Measurements from ENCODE around the gene HOXC5.

The HOXC5 gene

DNA sequence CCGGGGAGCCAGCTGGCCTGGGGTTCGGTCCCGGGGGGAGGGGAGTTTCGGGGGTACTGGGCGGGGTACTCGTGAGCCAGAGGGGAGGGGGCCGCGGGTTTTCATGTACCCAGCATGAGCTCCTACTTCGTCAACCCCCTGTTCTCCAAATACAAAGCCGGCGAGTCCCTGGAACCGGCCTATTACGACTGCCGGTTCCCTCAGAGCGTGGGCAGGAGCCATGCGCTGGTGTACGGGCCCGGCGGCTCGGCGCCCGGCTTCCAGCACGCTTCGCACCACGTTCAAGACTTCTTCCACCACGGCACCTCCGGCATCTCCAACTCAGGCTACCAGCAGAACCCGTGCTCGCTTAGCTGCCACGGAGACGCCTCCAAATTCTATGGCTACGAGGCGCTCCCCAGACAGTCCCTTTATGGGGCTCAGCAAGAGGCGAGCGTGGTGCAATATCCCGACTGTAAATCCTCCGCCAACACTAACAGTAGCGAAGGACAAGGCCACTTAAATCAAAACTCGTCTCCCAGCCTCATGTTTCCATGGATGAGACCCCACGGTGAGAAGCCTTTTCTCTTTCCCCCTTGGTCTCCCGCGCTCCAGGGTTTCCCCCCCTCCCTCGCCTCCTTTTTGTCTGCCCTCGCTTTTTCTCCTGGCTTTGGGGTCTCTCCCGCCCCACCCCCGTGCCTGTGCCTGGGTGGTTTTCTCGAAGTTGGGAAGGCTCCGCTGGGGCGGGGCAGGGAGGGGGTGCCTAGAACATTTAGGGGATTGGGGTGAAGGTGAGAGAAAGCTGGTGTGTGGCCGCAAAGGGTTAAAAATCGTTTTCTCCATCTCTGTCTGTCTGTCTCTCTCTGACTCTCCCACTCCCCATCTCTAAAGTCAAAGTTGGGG, 23.4 kb upstream of the HOXC5 start:
- peaks cover 4 to 5% of the 10 kb centered on the region in 2 donors for H3K4me1 ChIP-seq (ENCODE audit: control insufficient read depth in 2 of 2, insufficient read depth in 2 of 2, low read length in 2 of 2)
- no peak overlapping the region for H3K9ac ChIP-seq (ENCODE audit: low read depth in 1 of 2, low read length in 2 of 2)
- H3K36me3 ChIP-seq (ENCODE audit: control insufficient read depth in 2 of 2, insufficient read depth in 2 of 2, low read length in 2 of 2): no peaks in the 10 kb centered on the region
- H3K9me3 ChIP-seq (ENCODE audit: control insufficient read depth in 2 of 2, low read length in 2 of 2): no peaks in the 10 kb centered on the region
- H3K27me3 ChIP-seq (ENCODE audit: control insufficient read depth in 2 of 2, insufficient read depth in 2 of 2, low read length in 2 of 2): peaks cover 81 to 83% of the 10 kb centered on the region in 2 donors
- no peak overlapping the region for H3K27ac ChIP-seq (ENCODE audit: low read depth in 2 of 2, low read length in 2 of 2)
- no peak overlapping the region for H3K4me3 ChIP-seq (ENCODE audit: low read length in 2 of 2)

DNA sequence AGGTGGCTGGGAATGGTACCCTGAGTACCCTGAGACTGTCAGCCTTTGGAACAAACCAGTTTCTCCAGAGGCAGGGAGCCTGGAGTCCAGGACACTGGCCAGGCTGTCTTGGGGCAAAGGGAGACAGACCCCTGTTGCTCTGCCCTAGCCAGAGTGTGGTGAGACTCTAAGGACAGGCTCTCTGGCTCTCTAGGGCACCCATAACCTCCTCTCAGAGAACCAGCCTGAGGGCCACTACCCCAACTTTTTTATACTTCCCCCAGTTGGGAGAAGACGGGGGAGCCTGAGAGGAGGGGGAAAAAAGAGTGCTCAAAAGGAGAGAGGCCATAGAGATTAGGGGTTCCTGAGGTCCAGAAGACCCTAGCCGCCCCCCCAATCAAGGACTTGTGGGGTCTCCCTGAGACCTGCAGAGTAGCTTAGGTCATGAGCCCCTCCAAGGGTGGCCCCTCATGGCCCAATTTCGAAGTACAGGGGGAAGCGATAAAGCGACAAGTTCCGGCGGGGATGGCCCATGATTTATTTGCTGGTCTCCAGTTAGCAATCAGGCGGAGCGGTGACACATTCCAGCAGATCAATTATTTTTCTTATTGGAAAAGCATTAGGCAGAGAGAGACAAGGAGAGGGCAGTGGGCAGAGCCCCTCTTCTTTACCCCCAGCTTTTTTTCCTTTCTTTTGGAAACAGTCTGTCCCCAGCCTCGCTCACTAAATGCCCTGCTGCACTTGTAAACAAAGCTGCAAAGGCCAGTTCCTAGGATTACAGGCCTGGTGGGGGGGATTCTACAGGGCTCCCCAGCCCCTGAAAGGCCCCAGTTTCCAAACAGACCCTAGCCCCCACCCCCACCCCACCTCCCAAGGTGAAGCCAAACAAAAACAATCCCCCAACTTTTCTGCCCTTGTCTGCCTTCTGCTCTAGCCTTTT, 22.5 kb upstream of the HOXC5 start:
- H3K9ac ChIP-seq (ENCODE audit: low read depth in 1 of 2, low read length in 2 of 2): no peak overlapping the region
- peaks cover 81 to 83% of the 10 kb centered on the region in 2 donors for H3K27me3 ChIP-seq (ENCODE audit: control insufficient read depth in 2 of 2, insufficient read depth in 2 of 2, low read length in 2 of 2)
- peaks cover 4 to 5% of the 10 kb centered on the region in 2 donors for H3K4me1 ChIP-seq (ENCODE audit: control insufficient read depth in 2 of 2, insufficient read depth in 2 of 2, low read length in 2 of 2)
- H3K4me3 ChIP-seq (ENCODE audit: low read length in 2 of 2): no peak overlapping the region
- no peaks in the 10 kb centered on the region for H3K36me3 ChIP-seq (ENCODE audit: control insufficient read depth in 2 of 2, insufficient read depth in 2 of 2, low read length in 2 of 2)
- no peak overlapping the region for H3K27ac ChIP-seq (ENCODE audit: low read depth in 2 of 2, low read length in 2 of 2)
- H3K9me3 ChIP-seq (ENCODE audit: control insufficient read depth in 2 of 2, low read length in 2 of 2): no peaks in the 10 kb centered on the region

DNA sequence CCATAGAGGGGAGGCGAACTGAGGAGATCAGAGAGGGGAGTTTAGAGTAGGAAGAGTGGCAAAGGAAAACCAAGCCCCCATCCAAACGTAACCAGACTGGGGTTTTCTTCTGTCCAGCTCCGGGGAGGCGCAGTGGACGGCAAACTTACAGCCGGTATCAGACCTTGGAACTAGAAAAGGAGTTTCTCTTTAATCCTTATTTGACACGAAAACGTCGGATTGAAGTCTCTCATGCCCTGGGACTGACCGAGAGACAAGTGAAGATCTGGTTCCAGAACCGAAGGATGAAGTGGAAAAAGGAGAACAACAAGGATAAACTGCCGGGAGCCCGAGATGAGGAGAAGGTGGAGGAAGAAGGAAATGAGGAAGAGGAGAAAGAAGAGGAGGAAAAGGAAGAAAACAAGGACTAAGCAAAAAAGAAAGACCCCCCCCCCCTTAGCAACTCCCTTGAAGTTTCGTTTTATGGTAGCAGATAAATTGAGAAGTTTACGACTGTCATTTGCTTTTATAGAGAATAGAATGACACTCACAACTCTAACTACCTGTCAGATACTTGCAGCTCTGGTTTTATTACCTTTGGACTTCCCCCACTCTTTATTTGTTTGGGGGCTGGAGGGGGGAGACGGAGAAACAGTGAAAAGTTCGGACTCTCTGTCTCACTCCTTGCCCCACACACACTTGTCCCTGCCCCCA, 21.7 kb upstream of the HOXC5 start:
- Histone ChIP-seq H3K27me3 (ENCODE audit: control insufficient read depth in 2 of 2, insufficient read depth in 2 of 2, low read length in 2 of 2) (peaks cover 83% of the 10 kb centered on the region in 2 donors), H3K27ac (ENCODE audit: low read depth in 2 of 2, low read length in 2 of 2) (no peak overlapping the region), H3K4me3 (ENCODE audit: low read length in 2 of 2) (no peak overlapping the region), H3K9ac (ENCODE audit: low read depth in 1 of 2, low read length in 2 of 2) (no peak overlapping the region), H3K36me3 (ENCODE audit: control insufficient read depth in 2 of 2, insufficient read depth in 2 of 2, low read length in 2 of 2) (no peaks in the 10 kb centered on the region), H3K9me3 (ENCODE audit: control insufficient read depth in 2 of 2, low read length in 2 of 2) (no peaks in the 10 kb centered on the region), H3K4me1 (ENCODE audit: control insufficient read depth in 2 of 2, insufficient read depth in 2 of 2, low read length in 2 of 2) (peaks cover 4 to 5% of the 10 kb centered on the region in 2 donors)

DNA sequence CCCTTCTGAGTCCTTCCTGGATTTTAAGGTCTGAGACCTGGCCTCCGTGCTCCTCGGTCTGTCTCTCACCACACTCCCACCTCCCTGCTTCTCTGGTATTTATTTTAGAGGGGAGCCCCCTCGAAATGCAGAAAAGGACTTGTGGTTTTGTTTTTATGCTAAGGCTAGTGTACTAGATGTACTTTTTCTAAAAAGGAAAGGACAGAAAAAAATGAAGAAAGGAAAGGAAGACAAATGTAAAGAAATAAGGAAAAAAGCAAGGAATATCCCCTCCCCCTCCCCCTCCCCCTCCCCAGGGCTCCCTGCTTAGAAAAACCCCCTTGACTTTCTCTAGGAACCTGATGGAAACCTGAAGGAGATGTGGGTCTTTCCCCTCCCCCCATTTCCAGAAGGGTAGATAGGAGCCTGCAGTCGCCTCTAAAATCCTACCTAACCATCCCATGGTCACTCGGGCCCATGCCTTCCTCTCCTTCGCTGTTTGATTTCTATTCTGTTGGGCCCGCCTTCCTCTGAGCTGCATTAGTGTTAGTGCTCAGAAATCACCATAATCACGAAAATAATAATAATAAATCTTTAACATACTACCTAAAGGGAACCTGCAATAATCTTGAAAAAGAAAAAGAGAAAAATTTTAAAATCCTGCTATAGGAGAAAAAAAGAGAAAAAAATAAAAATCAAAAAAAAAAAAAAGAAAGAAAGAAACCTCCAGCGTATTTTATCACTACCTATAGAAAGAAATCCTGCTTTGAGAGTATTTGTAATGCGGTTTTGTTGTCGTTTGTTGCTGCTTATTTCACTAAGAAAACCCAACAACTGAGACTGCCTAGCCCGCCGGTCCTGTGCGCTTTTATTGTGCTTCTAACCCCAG, 21.0 kb upstream of the HOXC5 start:
- Histone ChIP-seq H3K9me3 (ENCODE audit: control insufficient read depth in 2 of 2, low read length in 2 of 2) (no peaks in the 10 kb centered on the region), H3K4me3 (ENCODE audit: low read length in 2 of 2) (no peak overlapping the region), H3K9ac (ENCODE audit: low read depth in 1 of 2, low read length in 2 of 2) (no peak overlapping the region), H3K4me1 (ENCODE audit: control insufficient read depth in 2 of 2, insufficient read depth in 2 of 2, low read length in 2 of 2) (peaks cover 0 to 2% of the 10 kb centered on the region in 2 donors), H3K27ac (ENCODE audit: low read depth in 2 of 2, low read length in 2 of 2) (no peak overlapping the region), H3K27me3 (ENCODE audit: control insufficient read depth in 2 of 2, insufficient read depth in 2 of 2, low read length in 2 of 2) (peaks cover 78% of the 10 kb centered on the region in 2 donors), H3K36me3 (ENCODE audit: control insufficient read depth in 2 of 2, insufficient read depth in 2 of 2, low read length in 2 of 2) (no peaks in the 10 kb centered on the region)

DNA sequence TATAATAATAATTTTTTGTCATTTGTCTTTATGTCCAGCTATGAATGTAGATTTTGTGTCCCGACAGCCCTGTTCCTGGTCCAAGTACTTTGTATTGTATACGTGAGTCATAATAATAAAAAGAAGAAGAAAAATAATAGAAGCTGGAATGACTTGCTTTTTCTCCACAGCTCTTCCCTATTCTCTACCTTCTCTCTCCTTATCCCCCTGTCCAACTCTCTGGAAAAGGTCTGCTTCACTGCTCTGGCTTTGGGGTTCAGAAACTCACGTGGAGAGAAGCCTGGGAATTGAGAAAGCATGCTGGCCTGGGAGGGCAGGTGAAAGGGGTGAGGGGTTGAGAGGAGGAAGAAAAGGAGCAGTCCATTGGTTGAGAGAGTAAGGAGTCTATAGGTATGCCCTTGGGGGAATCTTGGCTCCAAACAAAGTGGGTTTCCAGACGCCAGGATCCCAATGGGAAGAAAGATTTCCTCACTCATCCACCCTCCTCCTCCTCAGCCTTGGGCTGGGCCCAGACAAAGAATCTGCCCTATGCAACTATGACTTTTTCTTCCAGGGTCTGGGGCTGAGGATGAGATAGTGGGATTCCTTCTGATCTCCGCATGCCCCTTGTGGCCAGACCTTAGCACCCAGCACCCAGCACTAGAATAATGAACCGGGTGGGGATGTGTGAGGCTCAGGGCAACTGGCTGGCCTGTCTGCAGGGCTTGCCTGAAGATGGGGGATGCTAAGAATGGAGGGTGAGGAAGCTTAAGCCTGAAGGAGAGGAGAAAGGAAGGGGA, 20.0 kb upstream of the HOXC5 start:
- Histone ChIP-seq H3K4me3 (ENCODE audit: low read length in 2 of 2) (no peak overlapping the region), H3K27ac (ENCODE audit: low read depth in 2 of 2, low read length in 2 of 2) (no peak overlapping the region), H3K27me3 (ENCODE audit: control insufficient read depth in 2 of 2, insufficient read depth in 2 of 2, low read length in 2 of 2) (peaks cover 74 to 77% of the 10 kb centered on the region in 2 donors), H3K36me3 (ENCODE audit: control insufficient read depth in 2 of 2, insufficient read depth in 2 of 2, low read length in 2 of 2) (no peaks in the 10 kb centered on the region), H3K9me3 (ENCODE audit: control insufficient read depth in 2 of 2, low read length in 2 of 2) (no peaks in the 10 kb centered on the region), H3K9ac (ENCODE audit: low read depth in 1 of 2, low read length in 2 of 2) (no peak overlapping the region), H3K4me1 (ENCODE audit: control insufficient read depth in 2 of 2, insufficient read depth in 2 of 2, low read length in 2 of 2) (peaks cover 2% of the 10 kb centered on the region in 2 donors)

DNA sequence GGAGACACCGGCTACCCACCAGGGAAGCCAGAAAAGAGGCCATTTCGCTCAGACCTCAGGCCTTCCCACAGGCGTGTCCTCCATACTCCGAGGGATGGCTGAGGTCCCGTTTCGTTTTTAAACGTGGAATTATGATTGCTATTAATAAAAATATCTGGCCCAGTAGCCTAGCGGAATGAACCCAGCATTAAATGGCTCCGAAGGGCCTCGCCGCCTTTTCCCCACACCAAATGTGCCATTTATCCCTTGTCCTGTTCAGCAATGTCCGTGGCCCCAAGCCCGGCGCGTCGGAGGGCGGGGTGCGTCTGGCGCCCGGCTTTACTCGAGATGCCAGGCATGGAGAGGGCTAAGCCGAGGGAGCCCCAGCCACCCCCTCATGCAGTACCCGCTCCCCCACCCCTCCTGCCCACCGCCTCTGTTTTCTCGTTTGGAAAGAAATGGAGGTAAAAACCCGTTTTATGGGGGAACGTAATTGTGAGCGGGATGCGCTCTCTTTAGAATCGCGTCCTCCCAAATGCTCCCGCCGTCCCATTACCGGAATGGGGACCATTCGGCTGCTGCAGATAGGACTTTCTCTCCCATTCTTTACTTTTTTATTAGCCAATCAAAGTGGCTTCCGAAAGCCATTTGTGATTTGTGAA, 18.4 kb upstream of the HOXC5 start:
- H3K9me3 ChIP-seq (ENCODE audit: control insufficient read depth in 2 of 2, low read length in 2 of 2): no peaks in the 10 kb centered on the region
- H3K4me1 ChIP-seq (ENCODE audit: control insufficient read depth in 2 of 2, insufficient read depth in 2 of 2, low read length in 2 of 2): peaks cover 2% of the 10 kb centered on the region in 2 donors
- H3K36me3 ChIP-seq (ENCODE audit: control insufficient read depth in 2 of 2, insufficient read depth in 2 of 2, low read length in 2 of 2): no peaks in the 10 kb centered on the region
- H3K4me3 ChIP-seq (ENCODE audit: low read length in 2 of 2): no peak overlapping the region
- H3K9ac ChIP-seq (ENCODE audit: low read depth in 1 of 2, low read length in 2 of 2): no peak overlapping the region
- no peak overlapping the region for H3K27ac ChIP-seq (ENCODE audit: low read depth in 2 of 2, low read length in 2 of 2)
- peaks cover 73 to 80% of the 10 kb centered on the region in 2 donors for H3K27me3 ChIP-seq (ENCODE audit: control insufficient read depth in 2 of 2, insufficient read depth in 2 of 2, low read length in 2 of 2)

DNA sequence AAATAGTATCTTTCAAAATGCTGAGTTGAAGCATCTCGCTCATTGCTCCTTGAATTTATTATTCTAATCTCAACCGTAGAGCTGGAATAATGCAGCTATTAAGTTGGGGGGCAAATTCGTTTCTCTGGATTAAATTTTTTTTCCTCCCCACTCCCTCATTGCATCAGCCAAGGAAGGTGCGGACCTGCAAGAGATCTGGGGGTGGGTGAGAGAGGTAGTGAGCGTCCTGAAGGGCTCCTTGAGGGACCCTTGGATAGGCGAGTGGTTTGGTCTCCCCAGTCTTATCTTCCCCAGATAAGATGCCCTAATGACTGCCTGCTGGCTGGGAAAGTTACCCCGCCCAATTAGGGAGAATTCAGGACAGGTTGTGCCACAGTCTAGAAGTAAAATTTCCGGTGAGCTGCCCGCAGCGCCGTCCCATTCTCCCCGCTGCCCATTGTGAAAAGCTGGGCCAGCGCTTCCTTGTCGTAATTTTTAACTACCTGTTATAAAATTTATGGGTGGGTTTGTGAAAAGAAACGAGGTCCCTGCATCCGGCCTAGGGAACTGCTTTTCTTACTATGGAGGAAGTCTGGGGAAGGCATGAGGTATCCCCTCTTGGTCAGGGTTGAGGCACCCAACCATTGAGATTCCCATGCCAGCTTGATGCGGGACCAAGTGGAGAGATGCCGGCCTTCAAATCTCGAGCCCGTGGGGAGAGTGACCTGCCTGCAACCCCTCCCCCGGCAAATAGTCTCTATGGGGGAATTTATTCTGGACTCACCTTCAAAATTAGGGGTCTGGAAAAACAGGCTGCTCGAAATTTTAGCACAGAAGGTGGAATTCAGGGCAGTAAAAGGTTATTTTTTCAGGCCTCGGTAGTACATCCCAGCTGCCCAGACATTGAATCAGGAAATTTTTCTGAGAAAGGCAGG, 17.6 kb upstream of the HOXC5 start:
- Histone ChIP-seq H3K9ac (ENCODE audit: low read depth in 1 of 2, low read length in 2 of 2) (no peak overlapping the region), H3K9me3 (ENCODE audit: control insufficient read depth in 2 of 2, low read length in 2 of 2) (no peaks in the 10 kb centered on the region)

DNA sequence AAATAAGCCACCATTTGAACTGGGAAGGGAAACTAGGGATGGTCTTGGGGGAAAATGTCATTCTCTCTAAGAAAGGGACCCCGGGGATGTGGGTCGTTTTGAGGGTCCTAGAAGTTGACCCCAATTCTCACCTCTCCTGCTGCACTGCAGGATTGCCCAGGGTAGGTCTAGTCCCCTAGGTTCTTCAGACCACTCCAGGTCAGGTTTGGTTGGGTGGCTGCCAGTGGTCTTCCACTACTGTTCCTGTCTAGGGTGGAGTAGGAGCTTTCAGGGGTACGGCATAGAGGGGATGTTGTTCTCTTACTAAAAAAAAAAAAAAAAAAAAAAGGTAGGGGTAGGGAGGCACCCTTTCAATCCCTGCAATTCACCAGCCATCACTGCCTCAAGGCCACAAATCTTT, 16.8 kb upstream of the HOXC5 start:
- Histone ChIP-seq H3K36me3 (ENCODE audit: control insufficient read depth in 2 of 2, insufficient read depth in 2 of 2, low read length in 2 of 2) (no peaks in the 10 kb centered on the region), H3K27ac (ENCODE audit: low read depth in 2 of 2, low read length in 2 of 2) (no peak overlapping the region), H3K4me3 (ENCODE audit: low read length in 2 of 2) (no peak overlapping the region), H3K4me1 (ENCODE audit: control insufficient read depth in 2 of 2, insufficient read depth in 2 of 2, low read length in 2 of 2) (peaks cover 2% of the 10 kb centered on the region in 2 donors), H3K27me3 (ENCODE audit: control insufficient read depth in 2 of 2, insufficient read depth in 2 of 2, low read length in 2 of 2) (peaks cover 70 to 79% of the 10 kb centered on the region in 2 donors), H3K9ac (ENCODE audit: low read depth in 1 of 2, low read length in 2 of 2) (no peak overlapping the region), H3K9me3 (ENCODE audit: control insufficient read depth in 2 of 2, low read length in 2 of 2) (no peaks in the 10 kb centered on the region)

More for the DNA sequence above, 17.6 kb upstream of the HOXC5 start:
- H3K36me3 ChIP-seq (ENCODE audit: control insufficient read depth in 2 of 2, insufficient read depth in 2 of 2, low read length in 2 of 2): no peaks in the 10 kb centered on the region
- peaks cover 72 to 80% of the 10 kb centered on the region in 2 donors for H3K27me3 ChIP-seq (ENCODE audit: control insufficient read depth in 2 of 2, insufficient read depth in 2 of 2, low read length in 2 of 2)
- no peak overlapping the region for H3K27ac ChIP-seq (ENCODE audit: low read depth in 2 of 2, low read length in 2 of 2)
- no peak overlapping the region for H3K4me3 ChIP-seq (ENCODE audit: low read length in 2 of 2)
- peaks cover 2% of the 10 kb centered on the region in 2 donors for H3K4me1 ChIP-seq (ENCODE audit: control insufficient read depth in 2 of 2, insufficient read depth in 2 of 2, low read length in 2 of 2)

Measured in mucosa of rectum (tissue), 2 donors.